ENCODE results near the gene CPSF3.

- TF ChIP-seq CTCF (IDR thresholded peaks at IDR 0.05) (no peak), POLR2A (IDR thresholded peaks at IDR 0.05) (no peak), EP300 (IDR thresholded peaks at IDR 0.05) (no peak)
Measured at GRCh38 chr2:9518780-9519179, 95.3 kb downstream of the CPSF3 start.
